CD4-positive, alpha-beta T cell treated with Interleukin-4 for 4 hours (primary cell): Measurements from ENCODE around the gene SLC23A1.
"Not testable (repeated sequence)": the region's sequence is repeated elsewhere in the genome, so short reads cannot be mapped to it uniquely, and the experiment has no call there.

Experiments used
- DNase-seq: peaks from one replicate; pipeline ENCODE4 v3.0.0-alpha.2; 2020

The SLC23A1 gene

GRCh38 chr5:139363937-139364336 lies 19.2 kb downstream of the SLC23A1 start:
- DNase-seq, result no peak

GRCh38 chr5:139361835-139362429 lies 21.2 kb downstream of the SLC23A1 start:
- DNase-seq, result no peak

- DNase-seq, result no peak
Observed at GRCh38 chr5:139360384-139360783, 22.7 kb downstream of the SLC23A1 start.

GRCh38 chr5:139358064-139358463 lies 25.0 kb downstream of the SLC23A1 start:
- DNase-seq, result no peak

GRCh38 chr5:139355900-139356299 lies 27.2 kb downstream of the SLC23A1 start:
- DNase-seq, result not testable (repeated sequence)

GRCh38 chr5:139354186-139354585 lies 28.9 kb downstream of the SLC23A1 start:
- no peak for DNase-seq

GRCh38 chr5:139347863-139348262 lies 35.2 kb downstream of the SLC23A1 start:
- not testable (repeated sequence) for DNase-seq

- DNase-seq, result not testable (repeated sequence)
Observed at GRCh38 chr5:139345442-139345841, 37.7 kb downstream of the SLC23A1 start.

- DNase-seq, result no peak
Observed at GRCh38 chr5:139344177-139344576, 38.9 kb downstream of the SLC23A1 start.

GRCh38 chr5:139343476-139343875 lies 39.6 kb downstream of the SLC23A1 start:
- DNase-seq, result no peak

- DNase-seq, result no peak
Observed at GRCh38 chr5:139342423-139342723, 40.7 kb downstream of the SLC23A1 start.

GRCh38 chr5:139341689-139342422 lies 41.2 kb downstream of the SLC23A1 start, which contains the start of gene PAIP2:
Gene PAIP2 (plus strand): TSS chr5:139341854. CDS start chr5:139363785, 21,931 bp downstream.
- peak; percentile 96 for DNase-seq

- no peak for DNase-seq
Observed at GRCh38 chr5:139341187-139341688, 41.9 kb downstream of the SLC23A1 start.

- DNase-seq, result no peak
Observed at GRCh38 chr5:139340051-139340450, 43.0 kb downstream of the SLC23A1 start.

- DNase-seq, result no peak
Observed at GRCh38 chr5:139335811-139336210, 47.3 kb downstream of the SLC23A1 start.
